Mesendoderm (in vitro differentiated cells): ENCODE measurements around the gene SH3BP5.
A peak's percentile ranks its signal among the peaks of the same experiment; 100 is the strongest.

Experiments
- DNase-seq: peaks from one replicate; pipeline ENCODE4 v3.0.0; 2013
- H2AK5ac ChIP-seq: 2 replicates; pipeline ENCODE4 v1.6.1; 2013; ENCODE audit warnings: low read length, inconsistent platforms
- H2BK120ac ChIP-seq: 2 replicates; pipeline ENCODE4 v1.6.1; 2013; ENCODE audit warnings: low read depth, mild to moderate bottlenecking, low read length, moderate library complexity, mixed read lengths
- H2BK15ac ChIP-seq: replicated peaks from 2 replicates; pipeline ENCODE4 v1.6.1; 2013; ENCODE audit warnings: low read depth, mild to moderate bottlenecking, moderate library complexity
- H2BK5ac ChIP-seq: 2 replicates; pipeline ENCODE4 v1.6.1; 2013; ENCODE audit warnings: low read length, inconsistent platforms
- H3K18ac ChIP-seq: 2 replicates; pipeline ENCODE4 v1.6.1; 2013; ENCODE audit warnings: mild to moderate bottlenecking, low read length, mixed read lengths
- H3K23ac ChIP-seq: one replicate; pipeline ENCODE4 v1.6.1; 2013; ENCODE audit warnings: low read length
- H3K27ac ChIP-seq: 2 replicates; pipeline ENCODE4 v1.5.1; 2013; ENCODE audit warnings: low read depth, mild to moderate bottlenecking, inconsistent platforms, low read length, moderate library complexity
- H3K27me3 ChIP-seq: 2 replicates; pipeline ENCODE4 v1.6.1; 2013; ENCODE audit warnings: low read length, control low read depth, mild to moderate bottlenecking, inconsistent platforms; ENCODE audit not compliant: insufficient read depth, poor library complexity
- H3K36me3 ChIP-seq: 2 replicates; pipeline ENCODE4 v1.6.1; 2013; ENCODE audit warnings: low read length, inconsistent platforms; ENCODE audit not compliant: control insufficient read depth, insufficient read depth
- H3K4ac ChIP-seq: one replicate; pipeline ENCODE4 v1.6.1; 2013; ENCODE audit warnings: low read depth, mild to moderate bottlenecking, low read length, moderate library complexity
- H3K4me1 ChIP-seq: 2 replicates; pipeline ENCODE4 v1.6.1; 2013; ENCODE audit warnings: low read depth, low read length, inconsistent platforms; ENCODE audit not compliant: control insufficient read depth
- H3K4me2 ChIP-seq: 2 replicates; pipeline ENCODE4 v1.6.1; 2013; ENCODE audit warnings: low read length
- H3K4me3 ChIP-seq: 2 replicates; pipeline ENCODE4 v1.5.1; 2013; ENCODE audit warnings: mild to moderate bottlenecking, low read length
- H3K56ac ChIP-seq: one replicate; pipeline ENCODE4 v1.6.1; 2013; ENCODE audit warnings: low read length
- H3K79me1 ChIP-seq: 2 replicates; pipeline ENCODE4 v1.6.1; 2013; ENCODE audit warnings: low read length, inconsistent platforms
- H3K79me2 ChIP-seq: 2 replicates; pipeline ENCODE4 v1.6.1; 2013; ENCODE audit warnings: mild to moderate bottlenecking, low read length; ENCODE audit not compliant: control insufficient read depth, insufficient read depth
- H3K9ac ChIP-seq: 2 replicates; pipeline ENCODE4 v1.6.1; 2013; ENCODE audit warnings: low read length, inconsistent platforms
- H4K5ac ChIP-seq: one replicate; pipeline ENCODE4 v1.6.1; 2013; ENCODE audit warnings: low read length
- H4K8ac ChIP-seq: one replicate; pipeline ENCODE4 v1.6.1; 2013; ENCODE audit warnings: low read depth, mild to moderate bottlenecking, control low read depth, low read length, moderate library complexity
- WGBS: extraction: QIAGEN DNeasy Blood & Tissue Kit; methylation state at CpG from one replicate; pipeline ENCODE4 v1.1.7; 2013; ENCODE audit warnings: low lambda C conversion rate, missing lambda C conversion rate; ENCODE audit not compliant: insufficient coverage; ENCODE audit errors: extremely low coverage; 5-methylcytosine and 5-hydroxymethylcytosine counted together

Gene SH3BP5

DNA sequence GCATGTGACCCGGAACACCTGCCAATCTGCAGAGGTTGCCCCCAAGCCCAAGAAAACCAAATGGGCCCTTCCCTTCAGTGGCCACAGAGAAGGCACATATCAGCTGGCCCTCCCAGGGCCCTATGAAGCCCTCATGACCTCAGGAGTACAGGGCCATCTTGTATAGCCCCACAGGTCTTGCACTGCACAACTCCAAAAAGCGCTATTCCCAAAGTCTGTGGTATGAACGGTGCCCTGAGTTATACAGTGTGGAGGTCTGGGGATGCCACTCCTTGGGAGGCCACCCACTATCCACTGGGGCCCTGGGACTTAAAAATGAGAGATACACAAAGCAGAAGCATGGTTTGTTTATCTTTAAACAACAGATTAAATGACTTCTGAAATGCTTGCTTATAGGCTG, 64.9 kb downstream of the SH3BP5 start:
- H3K4me2 ChIP-seq, result no peak overlapping the region
- no peak overlapping the region for H4K8ac ChIP-seq
- WGBS, result no CpG with 5 or more reads among the region's 3 CpGs
- H3K23ac ChIP-seq, result no peak overlapping the region
- no peak overlapping the region for H3K18ac ChIP-seq
- H3K4me3 ChIP-seq, result no peak overlapping the region
- DNase-seq, result no peak
- H2BK5ac ChIP-seq, result no peak overlapping the region
- H3K56ac ChIP-seq, result no peak overlapping the region
- no peak overlapping the region for H4K5ac ChIP-seq
- H3K9ac ChIP-seq, result no peak overlapping the region
- H3K4me1 ChIP-seq, result peaks cover 2% of the 10 kb centered on the region
- H3K36me3 ChIP-seq, result no peaks in the 10 kb centered on the region
- H3K4ac ChIP-seq, result no peak overlapping the region
- H3K79me1 ChIP-seq, result no peaks in the 10 kb centered on the region
- H2BK120ac ChIP-seq, result no peak overlapping the region
- H2BK15ac ChIP-seq, result no peak overlapping the region
- H2AK5ac ChIP-seq, result no peak overlapping the region
- no peaks in the 10 kb centered on the region for H3K79me2 ChIP-seq
- H3K27ac ChIP-seq, result no peak overlapping the region
- no peaks in the 10 kb centered on the region for H3K27me3 ChIP-seq

DNA sequence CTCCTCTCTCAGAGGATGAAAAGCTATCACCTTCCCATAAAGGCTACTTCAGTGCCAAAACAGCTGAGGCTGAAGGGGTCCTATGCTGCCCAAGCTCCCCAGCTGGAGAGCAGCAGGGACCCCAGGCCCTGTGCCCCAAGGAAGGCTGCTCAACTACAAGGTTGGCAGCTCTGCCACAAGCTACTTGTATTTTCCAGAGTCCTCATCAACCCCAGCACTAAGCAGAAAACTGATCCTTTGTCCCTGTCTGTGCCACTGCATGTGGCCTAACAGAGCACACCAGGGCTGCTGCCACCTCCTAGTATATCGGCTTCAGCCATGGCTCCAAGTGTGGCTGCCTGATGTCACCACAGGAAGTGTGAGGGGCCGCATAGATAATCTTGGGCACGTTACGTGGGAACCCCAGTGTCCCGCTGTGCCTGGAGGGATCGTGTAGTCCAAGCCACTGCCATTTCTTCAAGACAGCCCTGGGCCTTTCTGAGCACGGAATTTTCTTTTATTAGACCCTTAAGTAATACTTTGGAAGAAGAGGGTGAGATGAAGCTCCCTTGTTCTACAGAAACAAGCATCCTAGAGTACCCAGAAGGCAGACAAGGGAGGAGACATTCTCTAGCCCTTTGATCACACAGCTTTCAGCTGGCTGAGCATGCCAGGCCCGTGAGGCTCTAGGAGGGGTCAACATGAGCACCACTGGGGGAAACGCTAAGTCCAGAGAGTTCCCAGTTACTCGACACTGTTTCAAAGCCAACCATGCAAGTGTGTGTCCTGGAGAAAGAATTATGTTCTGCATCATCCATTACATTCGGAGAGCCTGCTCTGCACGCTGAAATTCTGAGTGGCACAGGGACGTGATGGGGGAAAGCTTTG, 65.6 kb downstream of the SH3BP5 start:
- no peaks in the 10 kb centered on the region for H3K36me3 ChIP-seq
- H3K27ac ChIP-seq, result no peak overlapping the region
- H2AK5ac ChIP-seq, result no peak overlapping the region
- no peak overlapping the region for H2BK5ac ChIP-seq
- no peak overlapping the region for H3K4ac ChIP-seq
- H3K56ac ChIP-seq, result peak overlapping the region; percentile 15
- H3K4me2 ChIP-seq, result no peak overlapping the region
- no peak overlapping the region for H3K4me3 ChIP-seq
- H2BK15ac ChIP-seq, result no peak overlapping the region
- H4K8ac ChIP-seq, result no peak overlapping the region
- no peak overlapping the region for H2BK120ac ChIP-seq
- H3K18ac ChIP-seq, result no peak overlapping the region
- H3K23ac ChIP-seq, result no peak overlapping the region
- H3K27me3 ChIP-seq, result no peaks in the 10 kb centered on the region
- WGBS, result no CpG with 5 or more reads among the region's 13 CpGs
- no peaks in the 10 kb centered on the region for H3K79me2 ChIP-seq
- peak overlapping the region; percentile 11 for H3K9ac ChIP-seq
- no peak overlapping the region for H4K5ac ChIP-seq
- DNase-seq, result peak; percentile 58
- peaks cover 2% of the 10 kb centered on the region for H3K4me1 ChIP-seq
- no peaks in the 10 kb centered on the region for H3K79me1 ChIP-seq

DNA sequence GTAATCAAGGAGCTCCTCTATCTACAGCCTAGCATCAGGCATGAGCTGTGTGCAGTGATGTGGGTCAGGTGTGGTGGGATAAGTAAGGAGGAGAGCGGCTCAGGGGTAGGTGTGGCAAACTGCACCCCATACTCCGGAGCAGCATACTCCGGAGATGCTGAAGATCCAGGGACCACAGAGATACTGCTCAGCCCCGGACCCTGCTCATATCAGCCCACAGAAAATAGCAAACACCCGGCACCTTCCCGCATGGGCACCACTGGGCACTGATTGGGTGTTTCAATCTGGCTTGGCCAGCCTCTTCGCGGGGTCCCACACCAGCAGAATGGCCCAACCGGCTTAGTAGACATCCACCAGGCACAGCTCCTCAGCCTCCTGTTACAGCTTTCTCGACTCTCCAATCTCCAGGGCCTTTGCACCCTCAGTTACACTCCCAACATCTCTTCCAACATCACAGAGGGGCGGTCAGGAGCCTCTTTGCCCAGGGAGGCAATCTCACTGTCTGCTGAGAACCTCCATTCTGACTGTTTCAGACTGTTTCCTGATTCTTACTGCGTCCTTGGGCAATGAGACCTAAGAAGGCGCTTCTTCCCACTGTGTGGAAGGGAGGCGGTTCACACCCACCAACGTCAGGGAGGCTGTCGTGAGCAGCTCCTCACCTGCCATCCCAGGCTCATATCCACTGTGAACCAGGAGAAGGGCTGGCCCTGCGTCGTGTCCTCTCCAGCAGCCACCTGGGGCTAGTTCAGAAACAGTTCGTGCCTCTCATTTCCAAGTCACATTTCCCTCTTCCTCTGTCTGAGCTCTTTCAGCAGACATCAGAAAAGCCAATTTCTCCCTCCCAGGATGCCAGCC, 66.5 kb downstream of the SH3BP5 start:
- H2BK5ac ChIP-seq, result no peak overlapping the region
- no peak overlapping the region for H3K23ac ChIP-seq
- no peak overlapping the region for H4K8ac ChIP-seq
- no peak overlapping the region for H3K18ac ChIP-seq
- no peak overlapping the region for H2AK5ac ChIP-seq
- H2BK120ac ChIP-seq, result no peak overlapping the region
- no peak overlapping the region for H2BK15ac ChIP-seq
- no peak overlapping the region for H3K4me3 ChIP-seq
- H4K5ac ChIP-seq, result no peak overlapping the region
- no peak overlapping the region for H3K4ac ChIP-seq
- no peaks in the 10 kb centered on the region for H3K36me3 ChIP-seq
- H3K9ac ChIP-seq, result peak overlapping the region; percentile 11
- H3K79me2 ChIP-seq, result no peaks in the 10 kb centered on the region
- no CpG with 5 or more reads among the region's 19 CpGs for WGBS
- H3K4me2 ChIP-seq, result no peak overlapping the region
- no peak for DNase-seq
- peaks cover 2% of the 10 kb centered on the region for H3K4me1 ChIP-seq
- no peaks in the 10 kb centered on the region for H3K27me3 ChIP-seq
- no peaks in the 10 kb centered on the region for H3K79me1 ChIP-seq
- H3K56ac ChIP-seq, result no peak overlapping the region
- H3K27ac ChIP-seq, result no peak overlapping the region

DNA sequence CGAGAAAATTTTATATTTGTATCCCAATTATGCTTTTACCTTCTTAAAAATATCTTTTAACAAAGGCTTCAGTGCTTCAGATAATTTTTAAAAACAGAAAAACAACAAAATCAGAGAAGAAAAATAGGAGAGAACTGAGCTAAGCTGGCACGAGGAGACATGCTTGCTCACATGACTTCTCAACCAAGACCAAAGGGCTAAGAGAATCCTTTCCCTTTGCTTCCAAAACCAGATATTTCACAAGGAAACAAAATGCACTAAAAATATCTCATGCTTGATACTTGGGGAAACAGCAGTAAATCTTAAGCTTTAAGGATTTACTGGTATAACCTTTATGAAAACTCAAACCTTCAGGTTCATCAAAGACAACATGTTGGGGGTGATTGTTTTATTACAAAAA, 67.9 kb downstream of the SH3BP5 start:
- Histone ChIP-seq H2AK5ac (no peak overlapping the region), H2BK120ac (no peak overlapping the region)

DNA sequence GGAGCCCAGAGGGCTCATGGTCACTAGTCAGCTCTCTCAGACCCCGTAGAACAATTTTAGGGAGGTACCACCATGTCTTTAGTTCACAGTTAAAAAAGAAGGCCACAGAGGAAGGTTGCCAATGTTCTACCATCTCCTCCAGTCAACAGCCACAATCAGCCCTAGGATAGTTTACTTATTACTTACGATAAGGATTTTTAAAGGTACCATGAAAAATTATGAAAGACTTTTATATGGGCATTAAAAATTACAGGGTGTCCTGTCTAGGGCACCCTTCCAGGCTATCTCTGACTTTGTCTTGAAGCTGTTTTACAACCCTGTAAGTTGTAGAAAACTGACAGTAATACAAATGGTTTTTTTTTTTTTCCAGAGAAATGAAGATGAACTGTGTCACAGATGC, 68.5 kb downstream of the SH3BP5 start:
- Histone ChIP-seq H3K4me1 (peaks cover 2% of the 10 kb centered on the region), H4K8ac (no peak overlapping the region), H2BK120ac (no peak overlapping the region), H3K4me3 (no peak overlapping the region), H3K18ac (no peak overlapping the region), H3K23ac (no peak overlapping the region), H3K79me1 (no peaks in the 10 kb centered on the region), H3K27me3 (no peaks in the 10 kb centered on the region), H2BK5ac (no peak overlapping the region), H3K4ac (no peak overlapping the region), H3K79me2 (no peaks in the 10 kb centered on the region), H3K4me2 (no peak overlapping the region), H3K56ac (no peak overlapping the region), H2AK5ac (no peak overlapping the region), H3K36me3 (no peaks in the 10 kb centered on the region), H2BK15ac (no peak overlapping the region), H3K27ac (no peak overlapping the region), H3K9ac (no peak overlapping the region), H4K5ac (no peak overlapping the region)
- no peak for DNase-seq
- no CpG with 5 or more reads among the region's 2 CpGs for WGBS

More for the DNA sequence above, 67.9 kb downstream of the SH3BP5 start:
- no peak overlapping the region for H4K5ac ChIP-seq
- no peaks in the 10 kb centered on the region for H3K79me1 ChIP-seq
- no peak overlapping the region for H2BK5ac ChIP-seq
- H3K27me3 ChIP-seq, result no peaks in the 10 kb centered on the region
- peaks cover 2% of the 10 kb centered on the region for H3K4me1 ChIP-seq
- H3K27ac ChIP-seq, result no peak overlapping the region
- H3K4me2 ChIP-seq, result no peak overlapping the region
- H3K79me2 ChIP-seq, result no peaks in the 10 kb centered on the region
- H2BK15ac ChIP-seq, result no peak overlapping the region
- no peaks in the 10 kb centered on the region for H3K36me3 ChIP-seq
- H3K9ac ChIP-seq, result no peak overlapping the region
- no peak overlapping the region for H3K4ac ChIP-seq
- no peak overlapping the region for H4K8ac ChIP-seq
- no peak overlapping the region for H3K23ac ChIP-seq
- H3K4me3 ChIP-seq, result no peak overlapping the region
- H3K18ac ChIP-seq, result no peak overlapping the region
- no CpG with 5 or more reads among the region's 2 CpGs for WGBS
- no peak for DNase-seq
- no peak overlapping the region for H3K56ac ChIP-seq
